Mucosa of descending colon (tissue), 3 donors: ENCODE results near the gene CCR3. TPM values are rescaled to one million over a fixed set of nuclear protein-coding genes. Genes with fewer than 3 reads are reported as not detected.

Experiments used
- ATAC-seq: fragments of 200-7000 bp; cut with Tn5 transposase; one replicate; pipeline ENCODE4 v1.9.1; 2020; ENCODE audit warnings: mild to moderate bottlenecking, moderate library complexity
- DNase-seq, 3 donors: peaks; one replicate each; pipeline ENCODE4 v3.0.0-alpha.2; 2020
- H3K36me3 ChIP-seq: fragments of 200-600 bp; one replicate; pipeline ENCODE4 v1.8.0; 2021; ENCODE audit warnings: low read depth, mild to moderate bottlenecking
- H3K4me1 ChIP-seq: fragments of 200-600 bp; one replicate; pipeline ENCODE4 v1.8.0; 2021; ENCODE audit warnings: low read depth, mild to moderate bottlenecking
- H3K4me3 ChIP-seq: fragments of 200-600 bp; one replicate; pipeline ENCODE4 v1.8.0; 2021; ENCODE audit warnings: mild to moderate bottlenecking
- H3K9me3 ChIP-seq: fragments of 200-600 bp; one replicate; pipeline ENCODE4 v1.8.0; 2021; ENCODE audit warnings: mild to moderate bottlenecking
- CTCF ChIP-seq: fragments of 200-600 bp; IDR thresholded peaks from one replicate; pipeline ENCODE4 v1.8.0; 2022; ENCODE audit warnings: antibody characterized with exemption, mild to moderate bottlenecking
- intact Hi-C, 2 donors: fragments of 100-400 bp; cut with DNase I in 1 of 2; cut with micrococcal nuclease in 1 of 2; formaldehyde crosslinking; loops; one replicate each; pipeline versions ENCODE4 v1.11.0 to v1.11.1; 2022; cut with DNase I, micrococcal nuclease
- total RNA-seq, 3 donors: library from RNA; stranded (reverse); fragmentation: NEBNext Ultra II Directional in 2 of 3; extraction: Animal tissue kit (Norgen Biotek cat#: 25700) in 2 of 3; gene quantifications; one replicate each; pipeline versions ENCODE4 v1.2.1 to v1.2.4, GENCODE V29; 2021 to 2023
- donor health status: DM: no; HTN: no; CAD: no; lungs with moderate emphysema.
- donor health status: DM: no; HTN: no; CAD: no.
- donor health status: DM: no; HTN: yes; CAD: no.

CCR3 gene
- total RNA-seq, 3 donors from 2014 or later, result 0.67 TPM; not detected in 2

- Histone ChIP-seq H3K9me3 (no peaks in the 10 kb centered on the region), H3K4me1 (no peaks in the 10 kb centered on the region), H3K36me3 (no peaks in the 10 kb centered on the region), H3K4me3 (no peak overlapping the region)
- intact Hi-C loops, result no loop called here
- no peak for TF ChIP-seq CTCF
- ATAC-seq (no peak), DNase-seq (no peak)
Observed at GRCh38 chr3:46200211-46200610, 42.0 kb upstream of the CCR3 start.

GRCh38 chr3:46200790-46201189 is 41.5 kb upstream of the CCR3 start:
- Histone ChIP-seq H3K4me3 (no peak overlapping the region), H3K36me3 (no peaks in the 10 kb centered on the region), H3K4me1 (no peaks in the 10 kb centered on the region), H3K9me3 (no peaks in the 10 kb centered on the region)
- intact Hi-C loops, result no loop called here
- DNase-seq (no peak), ATAC-seq (no peak)
- no peak for TF ChIP-seq CTCF

DNA sequence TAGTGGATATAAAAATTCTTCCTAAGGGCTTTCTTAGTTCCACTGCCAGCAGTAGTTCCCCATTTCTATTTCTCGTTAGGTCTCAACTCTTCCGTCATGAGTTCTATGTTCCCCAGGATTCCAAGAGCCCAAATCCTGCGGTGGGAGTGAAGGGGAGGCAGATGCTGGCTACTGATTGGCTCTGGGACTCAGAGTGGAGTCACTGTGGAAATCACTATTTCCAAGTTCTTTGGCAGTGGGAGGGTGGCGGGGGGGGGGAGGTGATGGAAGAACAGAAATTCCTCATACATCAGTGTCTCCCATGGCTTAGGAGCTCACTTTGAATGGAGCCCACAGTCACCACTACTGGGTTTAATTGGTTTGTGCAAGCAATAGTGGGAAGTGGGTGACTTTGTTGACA is 39.7 kb upstream of the CCR3 start:
- ATAC-seq (no peak), DNase-seq (no peak)
- no peaks in the 10 kb centered on the region for H3K36me3 ChIP-seq
- no peak overlapping the region for H3K4me3 ChIP-seq
- no peak for TF ChIP-seq CTCF
- intact Hi-C loops, result no loop called here
- no peaks in the 10 kb centered on the region for H3K4me1 ChIP-seq
- no peaks in the 10 kb centered on the region for H3K9me3 ChIP-seq

GRCh38 chr3:46203681-46204080 is 38.6 kb upstream of the CCR3 start:
- TF ChIP-seq CTCF, result no peak
- intact Hi-C loops, result no loop called here
- Histone ChIP-seq H3K36me3 (no peaks in the 10 kb centered on the region), H3K4me3 (no peak overlapping the region), H3K9me3 (no peaks in the 10 kb centered on the region), H3K4me1 (no peaks in the 10 kb centered on the region)
- no peak for ATAC-seq
- no peak for DNase-seq

- TF ChIP-seq CTCF, result no peak
- Histone ChIP-seq H3K4me3 (no peak overlapping the region), H3K4me1 (no peaks in the 10 kb centered on the region), H3K9me3 (no peaks in the 10 kb centered on the region), H3K36me3 (no peaks in the 10 kb centered on the region)
- no peak for ATAC-seq
- no peak for DNase-seq
- intact Hi-C loops, result no loop called here
Observed at GRCh38 chr3:46205286-46205960, 36.8 kb upstream of the CCR3 start.
